HG03139 (cell line): ENCODE results near the gene KPNA3.

ENCODE experiments used
- ATAC-seq: cut with Tn5 transposase; IDR thresholded peaks from one replicate; pipeline ENCODE4 v1.9.1; 2021; ENCODE audit not compliant: unreplicated experiment

Gene KPNA3

DNA sequence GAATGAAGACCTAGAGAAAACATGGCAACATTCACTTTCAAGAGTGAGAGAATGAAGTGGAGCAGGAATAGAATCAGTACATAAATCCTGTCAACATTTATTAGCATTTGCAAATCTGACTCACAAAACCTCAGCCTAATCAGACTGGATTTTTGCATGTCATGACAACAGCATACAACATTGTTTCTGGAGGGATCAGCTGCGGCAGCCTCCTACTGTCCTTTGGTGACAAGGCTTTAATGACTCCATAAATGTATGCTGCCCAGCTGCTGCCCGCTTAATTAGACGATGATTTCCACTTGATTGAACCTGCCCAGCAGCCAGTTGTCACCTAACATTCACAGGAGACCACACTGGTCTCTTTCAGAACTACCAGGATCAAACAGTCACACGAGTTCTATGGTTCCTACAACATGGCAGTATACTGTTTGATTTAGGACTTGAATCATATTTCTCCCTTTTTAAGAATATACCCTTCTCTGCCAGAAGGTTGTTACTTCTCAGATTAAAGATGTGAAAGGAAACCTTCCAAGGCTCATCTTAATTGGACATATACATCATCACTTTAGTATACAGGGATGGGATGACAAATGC is 110.5 kb downstream of the KPNA3 start:
- no peak for ATAC-seq

DNA sequence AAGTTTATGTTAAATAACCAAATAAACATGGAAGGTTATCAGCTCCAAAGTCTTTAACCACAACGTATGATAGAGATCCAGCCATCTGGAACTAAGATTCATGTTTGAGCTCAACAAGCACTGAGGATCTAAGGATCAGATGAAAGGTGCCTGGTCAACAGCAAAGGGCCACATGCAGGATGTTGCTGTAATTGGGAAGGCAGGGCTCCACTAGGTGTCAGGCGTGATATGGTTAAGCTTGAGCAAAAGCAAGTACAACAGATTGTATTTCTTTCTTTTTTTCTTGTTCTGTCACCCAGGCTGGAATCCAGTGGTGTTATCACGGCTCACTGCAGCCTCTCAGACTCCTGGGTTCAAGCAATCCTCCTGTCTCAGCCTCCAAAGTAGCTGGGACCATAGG is 113.2 kb downstream of the KPNA3 start:
- no peak for ATAC-seq

GRCh38 chr13:49678191-49678914 is 114.1 kb downstream of the KPNA3 start:
- ATAC-seq, result no peak

DNA sequence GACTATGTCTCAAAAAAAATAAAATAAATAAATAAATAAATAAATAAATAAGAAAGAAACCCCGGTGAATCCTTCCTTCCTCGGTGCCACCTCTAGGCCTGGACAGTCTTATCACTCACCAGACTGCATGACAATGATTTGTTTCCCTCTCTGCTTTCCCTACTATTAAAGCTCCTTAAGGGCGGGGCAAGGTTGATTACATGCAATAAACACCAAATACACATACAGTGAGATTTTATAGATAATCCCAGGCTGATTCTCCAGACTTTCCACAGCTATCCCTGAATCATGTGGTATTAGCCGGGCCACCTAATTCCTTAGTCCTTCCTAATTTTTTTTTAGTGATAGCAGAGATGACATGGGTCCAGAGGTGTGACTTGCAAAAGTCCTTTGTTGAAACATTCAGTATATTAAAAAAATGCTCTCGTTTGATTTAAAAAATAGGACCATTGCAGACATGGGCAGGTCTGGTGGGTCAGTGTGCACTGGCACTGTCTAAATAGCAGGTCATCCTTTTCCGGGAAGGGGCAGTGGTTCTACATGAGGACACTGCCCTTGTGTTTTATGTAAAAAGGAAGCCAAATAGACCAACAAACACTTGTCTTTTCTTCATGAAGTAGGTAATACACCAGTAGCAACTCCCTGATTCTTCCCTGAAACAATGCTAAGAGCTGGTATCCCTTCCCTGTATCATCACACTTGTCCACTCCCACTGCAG is 115.7 kb downstream of the KPNA3 start:
- ATAC-seq, result no peak

DNA sequence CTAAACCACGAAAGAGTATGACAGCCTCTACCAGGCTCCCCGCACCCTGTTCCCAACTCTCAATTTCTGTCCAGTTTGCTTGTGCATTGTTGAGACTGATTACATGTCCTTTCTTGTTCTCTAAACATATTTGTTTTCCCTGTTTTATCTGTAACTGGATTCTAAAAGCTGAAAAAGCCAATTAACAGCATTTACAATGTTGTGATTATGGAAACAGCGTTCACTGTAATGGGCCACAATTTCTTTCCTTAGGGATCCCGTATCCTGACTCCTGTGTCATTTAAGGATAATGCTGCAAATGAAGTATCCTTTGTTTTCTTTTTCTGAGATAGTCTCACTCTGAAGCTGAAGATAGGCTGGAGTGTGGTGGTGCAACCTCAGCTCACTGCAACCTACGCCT is 121.7 kb downstream of the KPNA3 start:
- ATAC-seq, result no peak

GRCh38 chr13:49669735-49670309 is 122.7 kb downstream of the KPNA3 start:
- ATAC-seq, result no peak

GRCh38 chr13:49667773-49668172 is 124.7 kb downstream of the KPNA3 start:
- ATAC-seq, result no peak

DNA sequence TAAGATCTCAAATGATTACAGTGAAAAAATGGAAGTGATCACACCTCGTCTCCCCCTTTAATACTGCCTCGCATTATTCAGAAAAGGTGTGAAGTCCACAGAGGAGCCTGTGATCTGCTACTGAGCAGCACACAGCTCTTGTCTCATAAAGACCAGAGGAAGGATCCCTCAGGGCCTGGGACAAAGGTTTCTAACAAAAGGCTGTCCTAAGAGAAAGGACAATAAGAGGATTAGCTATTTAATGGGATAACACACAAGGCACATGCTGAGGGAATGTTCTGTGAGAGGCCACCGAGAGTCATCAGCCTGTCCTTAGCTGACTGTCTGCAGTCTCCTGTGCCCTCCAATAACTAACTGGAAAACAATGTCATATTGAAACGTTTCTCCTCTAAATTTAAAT is 127.9 kb downstream of the KPNA3 start:
- ATAC-seq, result no peak

GRCh38 chr13:49657241-49657641 is 135.2 kb downstream of the KPNA3 start:
- no peak for ATAC-seq

GRCh38 chr13:49655906-49656305 is 136.6 kb downstream of the KPNA3 start:
- no peak for ATAC-seq

DNA sequence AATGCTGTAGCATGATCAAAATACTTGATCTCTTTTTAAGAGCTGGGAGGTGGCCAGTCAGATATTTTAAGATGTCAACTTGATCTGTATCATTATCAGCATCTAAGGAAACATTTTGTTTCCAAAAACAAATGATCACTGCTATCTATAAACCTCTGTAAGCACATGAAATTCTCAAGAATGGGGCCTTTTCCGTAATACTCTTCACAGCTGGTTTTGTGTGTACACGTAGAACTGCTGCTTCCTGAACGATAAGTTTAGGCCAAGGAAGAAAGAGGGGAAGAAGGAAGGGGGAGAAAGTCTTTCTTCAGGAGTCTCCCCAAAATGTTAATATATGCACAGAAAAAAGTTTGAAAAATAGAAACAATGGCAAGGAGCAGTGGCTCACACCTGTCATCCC is 138.5 kb downstream of the KPNA3 start:
- ATAC-seq, result no peak

- no peak for ATAC-seq
These were observed 139.0 kb downstream of the KPNA3 start for GRCh38 chr13:49653478-49653877.

- ATAC-seq, result no peak
These were observed 139.9 kb downstream of the KPNA3 start for GRCh38 chr13:49652355-49653305.

DNA sequence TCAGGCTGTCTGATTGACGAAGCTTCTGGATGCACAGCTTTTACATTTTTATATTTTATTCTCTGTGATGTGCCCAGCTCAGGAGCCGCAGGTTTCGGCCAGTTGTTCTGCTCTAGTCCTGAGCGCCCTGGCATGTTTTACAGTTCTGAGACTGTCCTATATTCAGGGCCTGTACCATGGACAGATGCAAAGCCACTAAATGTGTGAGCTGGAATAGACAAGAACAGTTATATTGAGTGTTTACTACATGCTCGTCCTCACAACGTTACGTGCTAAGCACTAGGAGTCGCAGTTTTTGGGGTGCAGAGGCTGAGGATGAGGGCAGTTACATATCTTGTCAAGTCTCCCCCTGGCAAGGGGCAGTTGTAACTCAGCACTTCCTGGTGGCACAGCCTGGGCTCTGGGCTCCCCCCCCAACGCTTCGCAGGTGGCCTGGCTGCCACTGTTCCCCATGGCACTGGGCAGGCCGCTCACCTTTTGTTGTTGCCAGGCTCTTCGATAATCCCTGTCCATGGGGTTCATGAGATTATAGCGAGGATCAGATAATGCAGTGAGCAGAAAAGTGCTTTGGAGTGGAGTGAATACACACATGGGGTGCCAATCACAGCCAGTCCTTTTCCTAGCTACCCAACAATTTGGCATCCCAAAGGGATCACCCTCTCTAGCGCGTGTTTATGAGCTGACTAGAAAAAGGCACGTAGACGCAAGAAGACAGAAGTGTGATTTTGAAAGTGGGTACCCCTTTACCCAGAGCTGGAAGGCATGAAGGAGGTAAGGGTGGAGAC is 140.7 kb downstream of the KPNA3 start:
- no peak for ATAC-seq

DNA sequence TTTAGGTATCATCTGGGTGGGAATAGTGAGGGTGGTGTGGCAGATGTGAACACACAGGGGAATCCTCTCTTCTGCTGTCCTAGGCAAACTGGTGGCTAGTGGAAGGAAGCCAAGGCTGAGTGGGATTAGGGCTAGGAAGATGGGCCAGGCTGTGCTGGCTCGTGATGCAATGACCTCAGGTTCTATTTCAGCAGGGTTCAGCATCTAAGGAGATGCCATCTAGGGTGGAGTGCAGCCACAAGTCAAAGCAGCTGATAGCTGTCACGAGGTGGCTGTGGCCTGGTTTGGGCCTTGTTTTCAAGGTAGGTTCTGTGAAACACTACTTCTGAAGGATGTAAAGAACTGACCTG is 142.5 kb downstream of the KPNA3 start:
- no peak for ATAC-seq
